GM19324 (cell line): ENCODE data around the gene ZNF407.

ENCODE experiments used
- ATAC-seq: cut with Tn5 transposase; IDR thresholded peaks from one replicate; pipeline ENCODE4 v1.9.1; 2021; ENCODE audit warnings: mild to moderate bottlenecking, moderate library complexity; ENCODE audit not compliant: unreplicated experiment, low FRiP score

The ZNF407 gene

DNA sequence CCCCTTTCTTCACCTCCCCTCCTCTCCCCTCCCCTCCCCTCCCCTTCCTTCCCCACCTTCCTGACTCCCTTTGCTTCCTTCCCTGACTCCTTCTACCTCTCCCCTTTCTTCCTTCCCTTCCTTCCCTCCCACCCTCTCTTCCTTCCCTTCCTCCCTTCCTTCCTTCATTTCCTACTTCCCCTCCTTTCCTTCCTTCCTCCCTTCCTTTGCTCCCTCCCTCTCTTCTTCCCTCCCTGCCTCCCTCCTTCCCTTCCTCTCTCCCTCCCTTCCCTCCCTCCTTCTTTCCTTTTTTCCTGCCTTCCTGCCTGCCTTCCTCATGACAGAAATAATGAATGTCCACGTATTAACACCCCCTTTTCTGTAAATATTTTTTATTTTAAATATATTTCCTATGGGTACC, 260.2 kb downstream of the ZNF407 start:
- no peak for ATAC-seq

DNA sequence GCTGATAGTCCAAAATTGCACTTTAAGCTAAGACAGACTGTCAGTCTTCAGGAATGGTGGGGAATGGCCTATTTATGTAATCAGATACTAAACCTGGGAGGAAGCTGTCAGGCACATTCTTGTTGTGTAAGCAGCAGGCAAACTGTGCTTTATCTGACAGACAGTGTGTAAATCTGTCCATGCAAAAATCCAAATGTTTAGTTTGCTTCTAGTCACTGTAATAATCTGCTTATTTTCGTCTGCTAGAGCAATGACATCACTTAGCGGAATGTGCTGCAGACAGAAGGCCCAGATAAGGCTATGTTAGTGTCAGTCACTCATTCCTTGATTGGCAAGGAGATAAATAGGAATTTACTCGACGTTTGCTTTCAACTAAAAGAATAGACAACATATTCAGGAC, 263.5 kb downstream of the ZNF407 start:
- ATAC-seq = no peak

DNA sequence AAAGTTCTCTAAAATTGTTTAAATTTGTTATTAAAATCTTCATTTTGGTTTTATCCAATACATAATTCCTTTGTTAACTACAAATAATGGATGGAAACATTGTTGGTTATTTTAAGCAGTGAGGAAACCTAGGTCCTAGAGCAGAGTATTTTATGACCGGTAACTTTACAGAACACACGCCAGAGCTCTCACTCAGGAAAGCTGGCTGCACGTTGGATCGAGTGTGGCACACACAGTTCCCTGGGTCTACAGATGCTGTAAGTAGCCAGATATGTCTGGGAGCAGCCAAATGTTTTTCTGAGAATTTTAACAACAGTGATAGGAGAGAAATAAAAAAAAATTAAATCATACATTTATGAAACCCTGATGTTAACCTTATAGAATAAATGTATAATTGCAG, 264.4 kb downstream of the ZNF407 start:
- no peak for ATAC-seq

DNA sequence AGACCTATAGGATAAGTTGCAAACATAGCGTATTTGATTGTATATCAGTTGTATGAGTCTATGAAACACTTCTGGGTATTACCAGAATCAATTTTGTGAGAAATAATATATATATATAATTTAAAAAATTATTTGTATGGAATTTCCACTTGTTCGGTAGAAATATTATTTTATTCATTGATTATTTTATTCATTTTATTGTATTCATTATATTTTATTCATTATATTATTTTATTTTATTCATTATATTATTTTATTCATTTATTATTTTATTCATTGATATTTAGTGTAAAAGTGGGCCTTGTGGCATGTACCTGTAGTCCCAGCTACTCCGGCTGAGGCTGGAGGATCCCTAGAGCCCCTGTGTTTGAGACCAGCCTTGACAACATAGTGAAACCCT, 268.9 kb downstream of the ZNF407 start:
- ATAC-seq = no peak

DNA sequence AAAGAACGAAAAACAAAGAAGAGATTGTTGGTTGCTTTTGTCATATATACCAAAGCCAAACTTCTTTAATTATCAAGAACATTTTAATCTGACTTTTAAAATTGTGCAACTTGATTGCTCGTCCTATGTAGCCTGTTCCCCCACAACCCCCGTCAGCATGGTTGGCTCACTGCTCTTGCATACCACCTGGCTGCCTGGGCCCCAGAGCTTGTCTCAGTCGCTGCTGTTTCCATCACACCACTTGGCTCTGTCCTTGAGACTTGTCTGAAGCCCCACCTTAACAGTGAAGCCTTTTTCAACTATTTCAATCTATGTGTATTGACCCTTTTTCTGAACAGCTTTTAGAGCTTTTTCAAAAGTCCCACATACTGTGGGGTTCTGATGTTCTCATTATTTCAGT, 270.8 kb downstream of the ZNF407 start:
- ATAC-seq = no peak

DNA sequence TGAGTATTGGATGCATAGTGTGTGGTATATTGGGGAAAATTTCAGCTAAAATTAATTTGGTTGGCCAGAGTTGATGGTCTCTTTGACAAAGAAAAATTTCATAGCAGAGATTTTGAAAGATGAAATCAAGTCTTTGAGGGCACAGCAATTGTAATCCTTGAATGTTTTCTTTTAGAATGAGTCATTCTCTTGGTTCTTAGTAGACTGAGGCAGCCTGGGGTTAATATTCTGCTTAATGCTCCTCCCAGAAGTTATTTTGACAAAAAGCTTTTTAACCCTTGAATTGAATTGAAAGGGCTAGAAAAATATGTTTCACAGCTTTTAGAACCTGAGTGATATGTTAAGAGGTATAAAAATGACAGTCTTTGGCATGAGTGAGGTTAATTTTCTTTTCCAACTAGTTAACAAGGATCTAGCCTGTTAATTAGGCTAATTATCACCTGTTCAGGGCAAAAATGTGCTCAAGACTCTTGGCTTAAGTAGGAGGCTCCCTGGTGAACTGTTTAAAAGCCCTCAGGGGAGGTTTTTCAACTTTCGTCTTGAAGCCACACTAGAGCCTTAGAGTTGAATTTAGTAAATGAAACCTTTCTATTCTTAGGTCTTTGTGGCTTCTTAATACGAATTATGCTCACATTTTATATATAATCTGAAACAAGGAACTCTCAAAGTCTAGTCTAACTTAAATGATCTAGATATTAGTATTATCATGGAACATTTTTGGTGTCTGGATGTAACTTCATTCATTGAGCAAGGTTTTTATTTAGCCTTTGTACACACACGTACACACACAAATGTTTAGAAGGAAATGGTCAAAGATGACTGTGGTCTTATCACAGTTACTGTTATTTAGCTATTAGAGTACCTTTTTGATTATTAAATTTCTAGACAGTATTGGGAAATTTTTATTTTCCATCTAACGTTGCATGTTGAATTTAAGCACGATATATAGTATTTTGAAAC, 272.5 kb downstream of the ZNF407 start:
- peak; percentile 95 for ATAC-seq

DNA sequence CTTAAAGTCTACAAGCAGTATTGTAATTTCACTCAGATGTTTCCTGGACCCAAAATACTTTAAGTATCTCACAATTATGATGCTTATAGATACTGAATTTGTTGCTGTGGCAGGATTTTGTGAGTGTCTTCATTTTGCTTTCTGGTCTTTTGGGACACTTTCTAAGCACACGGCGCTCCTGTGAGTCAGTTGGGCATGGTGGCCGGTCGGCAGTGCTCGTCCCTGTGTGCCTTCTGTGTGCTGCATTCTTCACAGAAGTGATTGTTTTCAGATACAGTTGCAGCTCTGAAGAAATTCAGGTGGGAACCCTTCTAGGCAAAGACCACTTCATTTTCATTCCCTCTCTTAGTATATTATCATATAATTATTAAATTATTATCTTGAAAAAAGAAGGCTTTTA, 273.3 kb downstream of the ZNF407 start:
- ATAC-seq = no peak

DNA sequence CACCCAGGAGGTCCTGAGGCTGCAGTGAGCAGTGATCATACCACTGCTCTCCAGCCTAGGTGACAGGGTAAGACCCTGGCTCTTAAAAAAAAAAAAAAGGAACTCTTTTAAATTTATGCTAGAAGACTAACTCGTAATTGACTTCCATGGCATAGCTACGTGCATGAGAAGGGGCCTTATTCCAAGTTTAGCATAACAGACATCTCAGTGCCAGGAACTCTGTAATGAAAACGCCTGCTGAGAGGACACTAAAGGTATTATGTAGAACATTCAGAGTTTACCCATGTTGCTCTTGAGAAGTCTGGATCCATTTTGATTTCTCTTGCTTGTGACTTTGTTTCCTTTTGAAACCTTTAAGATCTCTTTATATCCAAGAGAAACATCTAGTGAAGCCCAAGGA, 276.0 kb downstream of the ZNF407 start:
- no peak for ATAC-seq

DNA sequence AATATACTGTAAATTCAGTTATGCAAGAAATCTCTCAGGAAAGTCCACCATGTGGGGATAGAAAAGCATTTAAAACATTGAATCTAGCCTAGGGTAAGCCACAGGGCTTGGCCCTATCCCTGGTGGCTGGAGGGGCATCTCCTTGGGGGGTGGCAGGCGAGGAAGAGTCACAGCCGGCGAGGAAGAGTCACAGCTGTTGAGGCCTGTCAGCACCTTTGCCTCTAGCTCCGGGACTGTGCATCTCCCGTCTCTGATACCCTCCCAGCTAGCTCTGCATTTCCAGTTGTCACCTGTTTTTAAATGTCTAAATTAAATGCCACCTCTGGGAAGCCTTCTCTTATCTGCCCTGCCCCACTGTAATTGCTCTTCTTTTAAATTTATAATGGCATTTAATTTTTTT, 276.7 kb downstream of the ZNF407 start:
- ATAC-seq = no peak

DNA sequence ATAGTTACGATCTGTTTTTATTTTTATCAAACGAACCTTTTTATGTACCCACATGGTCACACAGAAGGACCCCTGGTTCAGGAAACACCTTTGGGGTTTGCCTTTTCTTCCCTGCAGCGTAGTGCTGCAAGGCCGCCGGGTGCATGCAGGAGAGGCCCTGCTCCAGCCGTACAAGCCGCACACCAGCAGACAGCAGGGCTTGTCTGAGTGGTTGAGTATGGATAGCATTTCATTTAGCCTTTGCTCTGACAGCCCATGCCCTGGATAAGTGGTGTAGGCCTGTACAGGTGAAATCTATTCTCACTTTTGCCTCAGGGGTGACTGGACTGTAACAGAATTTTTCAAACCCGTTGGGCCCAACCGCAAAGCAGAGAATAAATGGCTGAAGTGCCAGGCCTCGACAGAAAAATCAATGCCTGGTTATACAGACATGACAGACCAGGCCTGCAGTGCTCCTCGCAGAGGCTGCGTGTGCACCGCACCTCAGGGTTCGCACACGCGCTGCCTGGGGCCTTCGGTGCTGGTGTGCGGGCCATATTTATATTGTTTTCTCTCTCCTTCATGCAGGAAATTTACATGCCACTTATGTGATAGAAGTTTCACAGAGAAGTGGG, 279.1 kb downstream of the ZNF407 start:
- ATAC-seq = no peak

DNA sequence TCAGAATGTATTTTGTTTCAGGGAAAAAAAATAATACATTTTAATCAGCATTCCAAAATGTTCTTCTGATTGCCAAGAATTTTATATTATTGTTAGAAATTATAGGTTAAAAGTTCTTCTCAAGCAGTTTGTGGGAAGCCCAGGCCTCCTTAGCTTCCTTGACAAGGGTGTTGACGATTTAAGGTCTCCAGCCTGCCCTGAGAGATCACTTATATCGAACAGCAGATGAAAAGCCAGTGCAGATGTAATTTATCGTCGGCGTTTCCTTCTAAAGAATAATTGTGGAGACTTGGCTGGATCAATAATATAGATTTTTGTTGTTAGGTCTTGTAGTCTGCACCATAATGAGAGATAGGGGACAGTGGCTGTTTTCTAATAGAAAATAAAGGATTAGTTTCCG, 280.6 kb downstream of the ZNF407 start:
- no peak for ATAC-seq

DNA sequence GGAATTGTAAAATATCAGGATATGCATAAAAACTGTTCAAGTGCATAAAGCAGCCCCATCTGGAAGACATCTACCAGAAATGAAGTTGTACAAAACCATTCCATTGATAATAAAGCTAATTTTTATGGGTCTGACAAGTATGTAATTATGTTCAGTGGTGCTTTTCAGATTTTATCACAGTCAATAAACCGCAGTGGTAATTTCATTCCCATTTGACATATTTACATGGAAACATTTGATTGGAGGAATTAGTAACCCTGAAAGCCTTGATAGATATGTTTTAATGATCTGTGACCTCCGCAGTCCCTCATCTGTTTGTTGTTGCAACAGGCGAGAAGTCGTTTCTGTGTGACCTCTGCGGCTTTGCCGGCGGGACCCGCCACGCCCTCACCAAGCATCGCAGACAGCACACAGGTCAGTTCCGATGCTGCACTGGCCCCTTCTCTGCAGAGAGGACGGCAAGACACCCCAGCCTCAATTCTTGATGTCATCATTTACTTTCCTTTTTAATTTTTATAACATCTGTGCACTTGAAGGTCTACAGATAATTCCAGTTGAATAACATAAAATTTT, 283.1 kb downstream of the ZNF407 start:
- ATAC-seq = no peak

DNA sequence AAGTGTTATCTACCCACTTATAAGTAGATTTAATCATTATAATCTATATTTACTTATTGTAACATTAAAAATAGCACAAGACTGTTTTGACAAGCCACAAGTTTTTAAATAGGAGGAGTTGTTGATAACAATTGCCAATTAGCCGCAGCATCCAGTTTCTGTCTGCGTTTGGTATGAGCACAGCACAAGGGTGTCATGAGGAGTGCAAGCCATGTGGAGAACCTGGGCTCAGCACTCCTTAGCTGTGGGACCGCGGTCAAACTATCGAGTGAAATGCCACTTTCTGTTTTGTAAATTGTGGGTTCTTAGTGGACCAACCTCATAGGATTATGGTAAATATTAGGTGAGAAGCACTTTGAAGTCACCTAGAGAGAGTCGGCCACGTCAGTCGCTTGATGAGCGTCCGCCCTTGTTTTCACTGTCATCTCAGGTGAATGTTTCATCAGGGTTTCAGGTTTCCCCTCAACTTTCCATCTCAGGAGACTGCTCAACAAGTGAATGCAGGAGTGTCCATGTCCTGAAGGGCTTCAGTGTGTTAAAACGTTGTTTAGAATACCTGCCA, 294.5 kb downstream of the ZNF407 start:
- no peak for ATAC-seq

DNA sequence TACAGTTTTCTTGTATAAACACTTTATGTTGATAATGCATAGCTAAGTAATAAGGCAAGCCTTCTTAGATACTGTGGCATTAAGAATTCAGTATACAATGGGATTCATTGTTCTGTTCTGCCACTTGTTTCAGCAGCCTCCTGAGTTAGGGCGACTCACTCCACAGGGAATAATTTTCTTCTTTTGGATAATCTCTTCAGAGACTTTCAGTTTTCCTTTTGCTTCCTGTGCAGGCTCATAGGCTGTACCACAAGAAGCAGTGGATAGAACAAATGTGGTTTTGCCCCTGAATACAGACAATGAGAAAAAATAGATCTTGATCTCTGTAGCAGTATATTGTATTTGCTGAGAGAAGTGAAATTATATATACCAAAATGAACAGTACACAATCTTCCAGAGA, 298.0 kb downstream of the ZNF407 start:
- no peak for ATAC-seq

DNA sequence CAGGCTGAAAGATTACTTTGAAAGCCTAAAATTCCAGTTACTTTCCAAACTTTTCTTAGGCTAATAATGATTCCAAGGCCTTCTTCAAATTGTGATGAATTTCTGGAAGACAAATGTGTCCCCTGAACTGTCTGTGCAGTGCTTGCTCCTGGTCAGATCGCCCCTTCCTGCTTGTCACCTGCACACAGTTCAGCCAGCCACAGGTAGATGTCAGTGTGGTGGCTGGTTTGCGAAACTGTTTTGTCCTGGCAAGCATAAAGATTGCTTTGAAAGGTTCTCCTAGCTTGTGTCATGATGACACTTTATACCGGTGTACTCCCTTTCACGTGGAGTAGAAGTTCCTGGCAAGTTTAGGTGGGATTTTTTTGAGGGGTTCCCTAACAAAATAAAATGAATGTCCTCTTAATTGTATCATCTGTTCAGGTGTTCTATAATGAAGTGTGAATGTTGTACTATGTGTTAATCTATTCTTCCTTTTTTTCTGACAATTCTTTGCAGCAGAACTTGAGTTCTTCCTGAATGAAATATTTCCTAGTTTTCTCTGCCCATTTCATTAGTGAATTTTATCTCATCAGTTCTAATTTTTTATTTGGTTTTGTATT, 298.8 kb downstream of the ZNF407 start:
- peak; percentile 82 for ATAC-seq

DNA sequence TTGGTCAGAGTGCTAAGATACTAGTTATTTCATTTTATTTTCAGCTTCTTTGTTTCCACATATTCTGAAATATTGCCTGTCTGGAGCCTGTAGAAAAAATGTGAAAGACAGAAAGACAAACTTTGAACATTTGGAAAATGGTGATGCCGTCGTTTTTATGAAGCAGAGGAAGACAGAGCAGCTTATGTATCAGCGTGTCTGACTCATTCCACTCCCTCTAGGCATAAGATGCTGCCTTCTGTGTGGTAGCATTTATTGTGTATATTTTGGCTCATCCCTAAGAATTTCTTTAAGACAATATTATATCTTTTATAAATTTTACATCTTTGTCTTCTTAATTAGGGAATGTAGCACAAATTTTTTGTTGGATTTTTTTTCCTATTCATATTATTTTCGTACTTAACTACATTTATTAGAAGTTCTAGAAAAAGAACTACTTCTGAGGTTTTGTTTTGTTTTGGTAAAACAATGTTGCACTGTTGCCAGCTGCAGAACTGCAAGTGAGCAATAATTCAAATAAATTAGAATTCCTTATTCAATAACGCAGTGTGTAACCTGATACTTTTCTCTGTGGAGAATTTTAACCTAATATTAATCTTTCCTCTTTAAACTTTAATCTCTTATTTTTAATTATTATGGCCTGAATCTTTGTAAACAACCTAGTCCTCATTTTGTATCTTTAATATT, 300.4 kb downstream of the ZNF407 start:
- no peak for ATAC-seq

DNA sequence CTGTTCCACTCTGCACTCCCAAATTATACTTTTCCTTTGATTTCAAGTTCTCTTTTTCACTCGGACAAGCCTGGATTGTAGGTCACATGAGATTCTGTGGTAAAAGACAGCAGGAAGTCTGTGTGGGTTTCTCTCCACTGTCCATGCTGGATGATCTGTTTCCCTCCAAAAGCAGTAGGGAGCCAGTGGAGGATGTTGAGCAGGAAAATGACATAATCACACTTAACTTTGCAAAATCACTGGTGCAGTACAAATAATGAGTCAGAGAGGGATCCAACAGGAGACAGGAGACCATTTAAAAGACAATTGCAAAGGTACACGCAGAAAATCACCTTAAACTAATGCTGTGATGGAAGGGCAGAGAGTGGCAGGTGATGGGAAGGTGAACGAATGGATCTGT, 301.3 kb downstream of the ZNF407 start:
- no peak for ATAC-seq

DNA sequence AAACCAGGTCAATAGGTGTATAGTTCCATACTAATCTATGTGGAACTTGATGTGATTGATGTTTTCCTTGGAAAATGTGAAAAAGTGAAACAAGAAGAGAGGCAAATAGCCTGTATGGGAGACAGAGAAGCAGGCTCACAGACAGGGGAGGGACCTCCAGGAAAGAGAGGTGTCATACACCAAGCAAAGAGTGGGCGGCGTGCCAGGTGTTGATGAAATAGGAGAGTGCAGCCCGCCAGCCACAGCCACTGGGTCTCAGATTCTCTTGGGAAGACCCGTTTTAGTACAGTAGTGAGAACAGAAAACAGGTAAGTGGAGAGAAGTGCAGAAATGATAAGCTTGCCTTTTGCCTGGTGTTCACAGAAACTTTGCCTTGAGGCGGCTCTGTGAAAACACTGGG, 301.9 kb downstream of the ZNF407 start:
- ATAC-seq = no peak

DNA sequence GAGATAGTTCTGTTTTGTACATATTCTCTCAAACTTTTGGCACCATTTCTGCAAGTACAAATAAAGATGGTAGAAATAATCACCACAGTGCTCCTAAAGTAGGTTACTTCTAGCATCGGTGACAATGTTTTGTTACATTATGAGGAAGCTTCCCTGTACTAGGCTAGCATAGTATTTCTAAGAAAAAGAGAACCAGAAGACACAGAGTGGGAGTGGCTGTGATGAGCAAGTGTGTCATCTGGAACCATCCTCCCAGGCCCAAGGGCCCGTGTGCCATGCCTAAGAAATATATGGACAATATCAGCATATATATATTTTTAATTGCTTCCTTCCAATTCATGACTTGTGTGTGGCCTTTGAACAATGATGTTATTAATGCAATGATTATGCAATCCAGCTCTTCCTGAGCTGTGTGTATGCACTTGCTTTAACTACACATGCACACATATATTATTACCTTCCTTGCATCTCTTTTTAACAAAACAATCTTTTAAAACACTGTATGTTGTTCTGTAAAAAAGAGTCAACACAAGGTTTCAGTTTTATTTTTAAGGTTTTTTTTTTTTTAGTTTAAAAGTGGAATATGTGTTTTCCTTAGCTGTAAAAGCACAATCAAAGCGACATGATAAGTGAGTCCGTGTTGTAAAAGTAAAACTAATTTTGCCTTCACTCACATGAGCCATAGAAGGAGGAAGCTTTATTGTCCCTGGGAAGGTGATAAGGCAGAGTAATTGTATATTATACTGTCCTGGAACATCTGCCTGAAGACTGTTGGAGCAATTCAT, 303.9 kb downstream of the ZNF407 start:
- ATAC-seq = no peak

DNA sequence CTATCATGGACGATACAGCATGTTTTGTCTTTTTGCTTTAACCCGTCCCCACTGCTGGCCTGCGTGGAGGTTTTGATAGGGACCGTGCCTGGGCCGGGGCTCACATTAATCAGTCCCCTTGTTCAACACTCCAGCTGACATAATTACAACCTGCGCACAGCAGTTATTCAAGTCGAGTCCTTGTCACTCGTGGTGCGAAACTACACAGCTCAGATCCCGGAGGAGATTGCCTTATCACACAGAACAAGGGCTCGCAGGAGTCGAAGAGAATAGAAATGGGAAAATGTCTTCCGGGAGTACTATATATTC, 304.4 kb downstream of the ZNF407 start:
- ATAC-seq = no peak
